Right lobe of liver (tissue), 6 donors: ENCODE measurements around the gene FXYD6. TPM values are rescaled to one million over a fixed set of nuclear protein-coding genes. Genes with fewer than 3 reads are reported as not detected.
"Not testable (repeated sequence)": the region's sequence is repeated elsewhere in the genome, so short reads cannot be mapped to it uniquely, and the experiment has no call there.

Experiments used
- ATAC-seq, 4 donors: fragments of 200-7000 bp; cut with Tn5 transposase; one replicate each; pipeline ENCODE4 v1.9.1; 2020; ENCODE audit warnings: mild to moderate bottlenecking in 4 of 4, moderate library complexity in 4 of 4
- DNase-seq, 3 donors: peaks; one replicate each; pipeline ENCODE4 v3.0.0-alpha.2; 2020
- H3K27ac ChIP-seq, 3 donors: fragments of 200-600 bp; one replicate each; pipeline ENCODE4 v1.8.0; 2022
- H3K27me3 ChIP-seq, 2 donors: fragments of 200-600 bp; one replicate each; pipeline ENCODE4 v1.8.0; 2022
- H3K36me3 ChIP-seq, 4 donors: fragments of 200-600 bp; sonication (generic) in 1 of 4; one replicate each; pipeline versions ENCODE4 v1.5.1 to v1.8.0; 2017 to 2022; ENCODE audit warnings: control low read depth in 1 of 4
- H3K4me1 ChIP-seq, 4 donors: fragments of 200-600 bp; sonication (generic) in 1 of 4; one replicate each; pipeline versions ENCODE4 v1.5.1 to v1.8.0; 2017 to 2022; ENCODE audit warnings: control low read depth in 1 of 4
- H3K4me3 ChIP-seq, 3 donors: fragments of 200-600 bp; one replicate each; pipeline ENCODE4 v1.8.0; 2022
- H3K9me3 ChIP-seq, 4 donors: fragments of 200-600 bp; sonication (generic) in 1 of 4; one replicate each; pipeline versions ENCODE4 v1.5.1 to v1.8.0; 2017 to 2022; ENCODE audit warnings: control low read depth in 1 of 4
- CTCF ChIP-seq, 4 donors: fragments of 200-600 bp in 3 of 4; fragments of 450-650 bp in 1 of 4; IDR thresholded peaks; one replicate each; pipeline versions ENCODE4 v1.5.1 to v1.8.0; 2016 to 2022; ENCODE audit warnings: antibody characterized with exemption in 4 of 4, mild to moderate bottlenecking in 2 of 4
- POLR2A ChIP-seq: fragments of 450-650 bp; IDR thresholded peaks from one replicate; pipeline ENCODE4 v1.6.1; 2017; ENCODE audit warnings: antibody characterized with exemption, mild to moderate bottlenecking
- WGBS: methylation state at CpG from one replicate; pipeline ENCODE4 v1.1.6; 2018; ENCODE audit warnings: low coverage, low lambda C conversion rate; ENCODE audit not compliant: insufficient coverage; ENCODE audit errors: missing lambda C conversion rate; 5-methylcytosine and 5-hydroxymethylcytosine counted together
- intact Hi-C, 2 donors: fragments of 100-400 bp; cut with DNase I; formaldehyde crosslinking; loops; one replicate each; pipeline versions ENCODE4 v1.11.2 to v1.14.1; 2022
- total RNA-seq, 6 experiments: library from RNA; depleted of rRNA in 2 of 6; stranded (reverse); fragments of >200 nt in 2 of 6; fragmentation: NEBNext Ultra II Directional in 3 of 6; extraction: Animal tissue kit (Norgen Biotek cat#: 25700) in 3 of 6; gene quantifications; one replicate each; pipeline versions ENCODE4 v1.1.0 to v1.2.4, GENCODE V29; 2016 to 2023
- donor health status: DM: no; HTN: yes; CAD: no.
- donor health status: DM: no; HTN: no; CAD: no.
- donor health status: DM: no; HTN: no; CAD: no.
- donor health status: DM: no; HTN: yes; CAD: no.
- donor health status: DM: no; HTN: yes; CAD: no.

FXYD6 gene
- total RNA-seq, 6 experiments from 2014 or later: 4.9 to 14.4 (median 8.9) TPM

- Histone ChIP-seq H3K4me1 (no peaks in the 10 kb centered on the region), H3K9me3 (no peaks in the 10 kb centered on the region), H3K36me3 (no peaks in the 10 kb centered on the region), H3K27ac (peak overlapping the region in 2 of 3 donors; percentile 16 to 24), H3K27me3 (no peaks in the 10 kb centered on the region), H3K4me3 (no peak overlapping the region)
- DNase-seq (peak in 1 of 3 donors; percentile 60), ATAC-seq (no peak)
- intact Hi-C loops: loop anchor here in 1 of 2 donors (5.0 kb wide), 1 partner anchor 374 kb away; no protein-coding TSS in a partner anchor
- TF ChIP-seq POLR2A (no peak), CTCF (IDR thresholded peaks at IDR 0.05) (no peak)
- 88% methylated on average over 3 of the region's 20 CpGs for WGBS
These were observed 60.2 kb downstream of the FXYD6 start for GRCh38 chr11:117816151-117816741.

GRCh38 chr11:117815262-117815803 is 61.1 kb downstream of the FXYD6 start:
- Histone ChIP-seq H3K27ac (peak overlapping the region in 2 of 3 donors; percentile 16 to 24), H3K9me3 (no peaks in the 10 kb centered on the region), H3K4me1 (no peaks in the 10 kb centered on the region), H3K36me3 (no peaks in the 10 kb centered on the region), H3K27me3 (no peaks in the 10 kb centered on the region), H3K4me3 (no peak overlapping the region)
- intact Hi-C loops: loop anchor here in 1 of 2 donors (5.0 kb wide), 1 partner anchor 373 kb away; no protein-coding TSS in a partner anchor
- TF ChIP-seq POLR2A: no peak
- TF ChIP-seq CTCF (IDR thresholded peaks at IDR 0.05): no peak
- ATAC-seq: peak; percentile 45 to 61 (median 48)
- DNase-seq: peak in 1 of 3 donors; percentile 67
- WGBS: 24% methylated on average over 3 of the region's 7 CpGs

DNA sequence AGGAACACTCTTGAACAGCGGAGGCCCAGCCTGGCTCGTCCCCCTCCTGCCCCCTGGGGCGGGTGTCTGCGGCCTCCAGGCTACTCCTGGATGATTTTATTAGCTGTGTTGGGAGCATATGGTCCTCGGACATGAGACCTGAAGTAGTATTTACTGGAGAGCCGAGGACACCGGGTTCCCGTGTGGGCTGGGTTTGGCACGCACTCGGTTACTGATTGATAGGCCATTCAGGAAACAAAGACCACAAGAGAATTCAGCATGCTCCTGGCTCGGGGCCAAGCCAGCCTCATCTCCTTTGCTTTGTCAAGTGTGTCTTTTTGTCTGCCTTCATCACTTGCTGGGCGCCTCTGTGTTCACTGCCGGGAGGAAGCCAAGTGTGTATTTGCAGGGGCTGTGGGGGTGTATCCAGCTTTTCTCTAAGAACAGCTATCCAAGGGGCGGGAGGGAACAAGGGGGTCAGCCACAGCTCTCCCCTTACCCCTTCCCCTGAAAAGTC is 61.6 kb downstream of the FXYD6 start:
- intact Hi-C loops: loop anchor here in 1 of 2 donors (5.0 kb wide), 1 partner anchor 373 kb away; no protein-coding TSS in a partner anchor
- no peaks in the 10 kb centered on the region for H3K4me1 ChIP-seq
- TF ChIP-seq POLR2A (no peak), CTCF (IDR thresholded peaks at IDR 0.05) (no peak)
- H3K9me3 ChIP-seq: no peaks in the 10 kb centered on the region
- H3K27me3 ChIP-seq: no peaks in the 10 kb centered on the region
- peak in 3 of 4 donors; percentile 6 to 34 (median 34) for ATAC-seq
- 14% methylated on average over 5 of the region's 14 CpGs for WGBS
- no peak overlapping the region for H3K4me3 ChIP-seq
- no peaks in the 10 kb centered on the region for H3K36me3 ChIP-seq
- DNase-seq: peak in 2 of 3 donors; percentile 55 to 67
- H3K27ac ChIP-seq: peak overlapping the region in 1 of 3 donors; percentile 24

DNA sequence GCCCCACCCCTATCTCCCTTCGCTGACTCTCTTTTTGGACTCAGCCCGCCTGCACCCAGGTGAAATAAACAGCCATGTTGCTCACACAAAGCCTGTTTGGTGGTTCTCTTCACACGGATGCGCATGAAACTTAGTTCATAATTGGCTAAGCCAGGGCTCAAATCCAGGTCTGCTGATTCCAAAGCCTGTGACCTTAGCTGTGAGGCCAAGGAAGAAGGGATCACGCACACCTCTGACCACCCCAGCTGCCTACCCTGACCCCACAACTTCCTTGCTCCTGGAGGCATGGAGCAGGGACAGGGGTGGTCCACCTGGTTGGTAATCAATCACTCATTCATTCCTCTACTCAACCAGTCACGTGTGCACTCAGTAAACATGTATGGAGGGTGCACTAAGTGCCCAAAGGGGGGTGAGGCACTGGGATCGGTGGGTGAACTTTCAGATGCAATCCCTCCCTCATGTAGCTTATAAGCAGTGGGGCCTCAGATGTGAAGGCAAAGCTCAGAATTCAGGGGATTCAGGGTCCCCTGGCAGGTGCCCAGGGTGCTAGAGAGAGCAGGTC is 62.2 kb downstream of the FXYD6 start:
- 87% methylated on average over 6 of the region's 7 CpGs for WGBS
- no peak overlapping the region for H3K4me3 ChIP-seq
- peak in 1 of 4 donors; percentile 4 for ATAC-seq
- H3K27me3 ChIP-seq: no peaks in the 10 kb centered on the region
- no peak for DNase-seq
- no peaks in the 10 kb centered on the region for H3K36me3 ChIP-seq
- intact Hi-C loops: no loop called here
- TF ChIP-seq POLR2A: no peak
- TF ChIP-seq CTCF (IDR thresholded peaks at IDR 0.05): no peak
- H3K9me3 ChIP-seq: no peaks in the 10 kb centered on the region
- no peaks in the 10 kb centered on the region for H3K4me1 ChIP-seq
- no peak overlapping the region for H3K27ac ChIP-seq

DNA sequence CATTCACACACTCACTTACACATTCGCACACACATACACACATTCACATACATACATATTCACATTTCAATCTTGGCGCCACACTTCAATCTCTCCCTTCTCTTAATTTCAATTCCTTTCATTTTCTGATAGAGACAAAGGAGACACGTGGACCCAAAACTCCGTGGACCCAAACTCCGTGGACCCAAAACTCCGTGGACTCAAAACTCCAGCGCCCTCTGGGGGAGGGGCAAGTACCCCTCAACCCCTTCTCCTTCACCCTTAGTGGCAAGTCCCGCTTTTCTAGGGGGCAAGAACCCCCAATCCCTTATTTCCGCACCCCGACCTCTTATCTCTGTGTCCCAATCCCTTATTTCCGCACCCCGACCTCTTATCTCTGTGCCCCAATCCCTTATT is 66.4 kb downstream of the FXYD6 start:
- ATAC-seq, H3K27me3 ChIP-seq, H3K27ac ChIP-seq, intact Hi-C loops, H3K9me3 ChIP-seq, DNase-seq, H3K4me1 ChIP-seq, H3K4me3 ChIP-seq, H3K36me3 ChIP-seq: not testable (repeated sequence)
- 87% methylated on average over 7 of the region's 12 CpGs for WGBS
